Lung (tissue), 12 donors: Measurements from ENCODE around the gene ESPNL. TPM values are rescaled to one million over a fixed set of nuclear protein-coding genes. Genes with fewer than 3 reads are reported as not detected.

ENCODE experiments used
- ATAC-seq: fragments of 200-7000 bp; cut with Tn5 transposase; one replicate; pipeline ENCODE4 v1.9.1; 2020; ENCODE audit warnings: moderate number of reproducible peaks; ENCODE audit not compliant: insufficient read depth, low FRiP score
- DNase-seq, 3 donors: peaks; one replicate each; pipeline ENCODE4 v3.0.0-alpha.2; 2013 to 2017
- H3K27ac ChIP-seq, 2 donors: one replicate each; pipeline ENCODE4 v1.5.1; 2013; ENCODE audit warnings: mild to moderate bottlenecking in 2 of 2, moderate library complexity in 2 of 2, control low read depth in 1 of 2, inconsistent platforms in 1 of 2, low read depth in 1 of 2, low read length in 1 of 2
- H3K27me3 ChIP-seq, 3 donors: one replicate each; pipeline ENCODE4 v1.5.1; 2013; ENCODE audit warnings: low read length in 2 of 3; ENCODE audit not compliant: control insufficient read depth in 3 of 3, insufficient read depth in 3 of 3
- H3K36me3 ChIP-seq, 4 donors: one replicate each; pipeline ENCODE4 v1.5.1; 2013; ENCODE audit warnings: low read length in 4 of 4, mild to moderate bottlenecking in 1 of 4, moderate library complexity in 1 of 4; ENCODE audit not compliant: control insufficient read depth in 4 of 4, insufficient read depth in 4 of 4
- H3K4me1 ChIP-seq, 5 donors: one replicate each; pipeline ENCODE4 v1.5.1; 2013; ENCODE audit warnings: low read length in 5 of 5, mild to moderate bottlenecking in 2 of 5, moderate library complexity in 1 of 5; ENCODE audit not compliant: control insufficient read depth in 5 of 5, insufficient read depth in 5 of 5
- H3K4me3 ChIP-seq: one replicate; pipeline ENCODE4 v1.5.1; 2013; ENCODE audit warnings: mild to moderate bottlenecking, control low read depth, moderate library complexity
- H3K9ac ChIP-seq, 2 donors: one replicate each; pipeline ENCODE4 v1.5.1; 2013; ENCODE audit warnings: low read length in 2 of 2, control low read depth in 1 of 2; ENCODE audit not compliant: insufficient read depth in 1 of 2
- H3K9me3 ChIP-seq, 4 donors: one replicate each; pipeline ENCODE4 v1.5.1; 2013; ENCODE audit warnings: low read length in 3 of 4, mild to moderate bottlenecking in 1 of 4, moderate library complexity in 1 of 4; ENCODE audit not compliant: control insufficient read depth in 4 of 4, insufficient read depth in 3 of 4
- CTCF ChIP-seq: IDR thresholded peaks from 2 replicates; pipeline ENCODE4 v1.5.1; 2012; ENCODE audit warnings: mild to moderate bottlenecking; ENCODE audit errors: control extremely low read depth, extremely low read depth
- WGBS, 2 donors: extraction: QIAGEN DNeasy Blood & Tissue Kit; methylation state at CpG; one replicate each; pipeline ENCODE4 v1.1.7; 2013; 5-methylcytosine and 5-hydroxymethylcytosine counted together
- polyA plus RNA-seq, 2 donors: library from polyadenylated mRNA; stranded (reverse); fragments of 200-250 nt; gene quantifications; one replicate each; pipeline ENCODE4 v1.2.1, GENCODE V29; 2013
- total RNA-seq, 2 donors: library from RNA; depleted of rRNA in 1 of 2; stranded (reverse); fragments of >200 nt in 1 of 2; gene quantifications; one replicate each; pipeline ENCODE4 v1.2.1, GENCODE V29; 2014 to 2021
- donor health status: control.
- donor health status: control.
- donor health status: Bipolar disorder and iron deficiency.
- donor health status: healthy.
- donor health status: DM: yes; HTN: yes; CAD: no.

Gene ESPNL
- total and polyA plus RNA-seq, 4 donors = 0.07 to 3.0 (median 1.2) TPM

- no peak for TF ChIP-seq CTCF
- no peaks in the 10 kb centered on the region for H3K9me3 ChIP-seq
- peak overlapping the region; percentile 38 to 64 for H3K27ac ChIP-seq
- ATAC-seq (peak; percentile 2), DNase-seq (peak; percentile 33 to 48 (median 38))
- peak overlapping the region; percentile 25 to 67 for H3K9ac ChIP-seq
- peak overlapping the region; percentile 78 for H3K4me3 ChIP-seq
- WGBS, 2 donors = 4 to 5% methylated on average over 29 of the region's 29 CpGs
- peaks cover 2 to 12% (median 6%) of the 10 kb centered on the region in 5 donors for H3K4me1 ChIP-seq
- H3K36me3 ChIP-seq = peaks cover 0 to 3% (median 0%) of the 10 kb centered on the region in 4 donors
- H3K27me3 ChIP-seq = no peaks in the 10 kb centered on the region
These were observed 38.6 kb upstream of the ESPNL start for GRCh38 chr2:238061315-238062202.

- H3K27me3 ChIP-seq = no peaks in the 10 kb centered on the region
- no peak overlapping the region for H3K4me3 ChIP-seq
- WGBS, 2 donors = 95 to 97% methylated on average over 8 of the region's 8 CpGs
- DNase-seq (no peak), ATAC-seq (no peak)
- peaks cover 2 to 12% (median 6%) of the 10 kb centered on the region in 5 donors for H3K4me1 ChIP-seq
- H3K9ac ChIP-seq = no peak overlapping the region
- TF ChIP-seq CTCF = no peak
- H3K36me3 ChIP-seq = peaks cover 0 to 4% (median 1%) of the 10 kb centered on the region in 4 donors
- no peaks in the 10 kb centered on the region for H3K9me3 ChIP-seq
- no peak overlapping the region for H3K27ac ChIP-seq
These were observed 36.5 kb upstream of the ESPNL start for GRCh38 chr2:238063414-238064189.

GRCh38 chr2:238064376-238064775 lies 35.8 kb upstream of the ESPNL start:
- Histone ChIP-seq H3K36me3 (peaks cover 0 to 4% (median 3%) of the 10 kb centered on the region in 4 donors), H3K27ac (no peak overlapping the region), H3K27me3 (no peaks in the 10 kb centered on the region), H3K9ac (no peak overlapping the region), H3K4me1 (peaks cover 2 to 12% (median 6%) of the 10 kb centered on the region in 5 donors), H3K4me3 (no peak overlapping the region), H3K9me3 (no peaks in the 10 kb centered on the region)
- DNase-seq (no peak), ATAC-seq (no peak)
- no peak for TF ChIP-seq CTCF
- WGBS, 2 donors = 89 to 94% methylated on average over 7 of the region's 7 CpGs
